Colonic mucosa (tissue), 4 donors: ENCODE measurements around the gene TTL. TPM values are rescaled to one million over a fixed set of nuclear protein-coding genes. Genes with fewer than 3 reads are reported as not detected.
"Not testable (repeated sequence)": the region's sequence is repeated elsewhere in the genome, so short reads cannot be mapped to it uniquely, and the experiment has no call there.

Experiments
- DNase-seq: peaks from one replicate; pipeline ENCODE4 v3.0.0-alpha.2; 2020
- H3K27ac ChIP-seq: fragments of 200-600 bp; one replicate; pipeline ENCODE4 v1.8.0; 2021
- H3K27me3 ChIP-seq: fragments of 200-600 bp; one replicate; pipeline ENCODE4 v1.8.0; 2021
- H3K36me3 ChIP-seq: fragments of 200-600 bp; one replicate; pipeline ENCODE4 v1.8.0; 2021
- H3K4me1 ChIP-seq: fragments of 200-600 bp; one replicate; pipeline ENCODE4 v1.8.0; 2021; ENCODE audit warnings: mild to moderate bottlenecking
- H3K4me3 ChIP-seq: fragments of 200-600 bp; one replicate; pipeline ENCODE4 v1.8.0; 2021
- H3K9ac ChIP-seq, 2 donors: one replicate each; pipeline ENCODE4 v1.7.0; 2013; ENCODE audit warnings: control low read depth in 2 of 2, low read depth in 2 of 2, low read length in 2 of 2
- H3K9me3 ChIP-seq: fragments of 200-600 bp; one replicate; pipeline ENCODE4 v1.8.0; 2021
- CTCF ChIP-seq: fragments of 200-600 bp; IDR thresholded peaks from one replicate; pipeline ENCODE4 v1.8.0; 2022; ENCODE audit warnings: antibody characterized with exemption, mild to moderate bottlenecking
- intact Hi-C: fragments of 100-400 bp; cut with DNase I; formaldehyde crosslinking; loops from one replicate; pipeline ENCODE4 v1.14.1; 2022
- total RNA-seq, 2 donors: library from RNA; stranded (reverse); fragmentation: NEBNext Ultra II Directional in 1 of 2; extraction: Animal tissue kit (Norgen Biotek cat#: 25700) in 1 of 2; gene quantifications; one replicate each; pipeline ENCODE4 v1.2.1, GENCODE V29; 2021
- donor health status: healthy.
- donor health status: DM: no; HTN: no; CAD: no.
- donor health status: DM: no; HTN: no; CAD: no.

Gene TTL
- total RNA-seq, 2 donors from 2014 or later: 16.9 to 17.5 TPM

GRCh38 chr2:112528541-112528940 lies 46.6 kb downstream of the TTL start:
- Histone ChIP-seq H3K36me3 (no peaks in the 10 kb centered on the region), H3K4me1 (no peaks in the 10 kb centered on the region), H3K4me3 (no peak overlapping the region), H3K9ac (no peak overlapping the region), H3K27me3 (no peaks in the 10 kb centered on the region), H3K27ac (no peak overlapping the region), H3K9me3 (no peaks in the 10 kb centered on the region)
- TF ChIP-seq CTCF: no peak
- no peak for DNase-seq
- intact Hi-C loops: no loop called here

GRCh38 chr2:112529757-112530156 lies 47.8 kb downstream of the TTL start:
- Histone ChIP-seq H3K27me3 (no peaks in the 10 kb centered on the region), H3K9me3 (no peaks in the 10 kb centered on the region), H3K4me1 (no peaks in the 10 kb centered on the region), H3K9ac (no peak overlapping the region), H3K36me3 (no peaks in the 10 kb centered on the region), H3K27ac (no peak overlapping the region), H3K4me3 (no peak overlapping the region)
- intact Hi-C loops: no loop called here
- no peak for TF ChIP-seq CTCF
- no peak for DNase-seq

- no peaks in the 10 kb centered on the region for H3K36me3 ChIP-seq
- H3K4me3 ChIP-seq: no peak overlapping the region
- intact Hi-C loops: no loop called here
- no peaks in the 10 kb centered on the region for H3K4me1 ChIP-seq
- no peak for DNase-seq
- no peaks in the 10 kb centered on the region for H3K27me3 ChIP-seq
- H3K9me3 ChIP-seq: no peaks in the 10 kb centered on the region
- H3K27ac ChIP-seq: no peak overlapping the region
- no peak overlapping the region for H3K9ac ChIP-seq
- TF ChIP-seq CTCF: no peak
These were observed 48.8 kb downstream of the TTL start for GRCh38 chr2:112530728-112531127.

GRCh38 chr2:112534826-112535225 lies 52.9 kb downstream of the TTL start:
- no peak for TF ChIP-seq CTCF
- intact Hi-C loops: no loop called here

GRCh38 chr2:112536665-112537064 lies 54.7 kb downstream of the TTL start:
- H3K27me3 ChIP-seq, H3K4me1 ChIP-seq, intact Hi-C loops, H3K9ac ChIP-seq, H3K9me3 ChIP-seq, H3K36me3 ChIP-seq, DNase-seq, H3K27ac ChIP-seq, H3K4me3 ChIP-seq: not testable (repeated sequence)

More at GRCh38 chr2:112534826-112535225, 52.9 kb downstream of the TTL start:
- no peak for DNase-seq
- H3K36me3 ChIP-seq: no peaks in the 10 kb centered on the region
- H3K9me3 ChIP-seq: no peaks in the 10 kb centered on the region
- no peak overlapping the region for H3K4me3 ChIP-seq
- no peak overlapping the region for H3K9ac ChIP-seq
- H3K27me3 ChIP-seq: no peaks in the 10 kb centered on the region
- H3K27ac ChIP-seq: no peak overlapping the region
- no peaks in the 10 kb centered on the region for H3K4me1 ChIP-seq

- no peak for DNase-seq
- no peaks in the 10 kb centered on the region for H3K36me3 ChIP-seq
- H3K9ac ChIP-seq: no peak overlapping the region
- TF ChIP-seq CTCF: no peak
- no peak overlapping the region for H3K4me3 ChIP-seq
- peaks cover 3% of the 10 kb centered on the region for H3K4me1 ChIP-seq
- H3K27me3 ChIP-seq: no peaks in the 10 kb centered on the region
- H3K9me3 ChIP-seq: no peaks in the 10 kb centered on the region
- H3K27ac ChIP-seq: no peak overlapping the region
- intact Hi-C loops: no loop called here
These were observed 57.4 kb downstream of the TTL start for GRCh38 chr2:112539306-112539705.
